Caco-2 (cell line): Measurements from ENCODE around the gene XIRP2. TPM values are rescaled to one million over a fixed set of nuclear protein-coding genes. Genes with fewer than 3 reads are reported as not detected.

Experiments used
- BruUV-seq: library from RNA; stranded (reverse); fragments of 400-500 nt; replicated peaks from 2 replicates; lab custom pipeline; 2021; lab: Mats Ljungman, UMichigan
- CTCF ChIA-PET: fragments of 300-600 bp; sonication (Branson Sonifier 250); formaldehyde crosslinking; loops from one replicate; lab custom pipeline; 2022; ENCODE audit warnings: antibody characterized with exemption; lab: Charles Lee
- POLR2A ChIA-PET: fragments of 300-600 bp; sonication (Branson Sonifier 250); formaldehyde crosslinking; loops from one replicate; lab custom pipeline; 2022; ENCODE audit warnings: antibody characterized with exemption; lab: Charles Lee
- DNase-seq, 2 experiments: peaks; one replicate each; pipeline versions ENCODE4 v3.0.0 to v3.0.0-alpha.2; 2020 to 2022
- H3K27me3 ChIP-seq: replicated peaks from 2 replicates; pipeline ENCODE4 v1.6.0; 2011; ENCODE audit warnings: low read length; ENCODE audit not compliant: control insufficient read depth, insufficient read depth
- H3K36me3 ChIP-seq: 2 replicates; pipeline ENCODE4 v1.5.1; 2011; ENCODE audit warnings: low read length; ENCODE audit not compliant: control insufficient read depth, insufficient read depth
- H3K4me1 ChIP-seq: fragments of 250-450 bp; sonication (Bioruptor Pico); 2 replicates; pipeline ENCODE4 v1.5.1; 2020; ENCODE audit warnings: mild to moderate bottlenecking
- H3K4me3 ChIP-seq: 2 replicates; pipeline ENCODE4 v1.5.1; 2011; ENCODE audit warnings: low read depth, mild to moderate bottlenecking, control low read depth, low read length
- H3K9me3 ChIP-seq: fragments of 250-450 bp; sonication (Bioruptor Pico); 2 replicates; pipeline ENCODE4 v1.5.1; 2020; ENCODE audit warnings: mild to moderate bottlenecking, moderate library complexity
- H3K27ac Mint-ChIP-seq: one replicate; pipeline ENCODE4 v1.8.0; 2022; ENCODE audit warnings: mixed read lengths; ENCODE audit not compliant: unreplicated experiment
- H3K27me3 Mint-ChIP-seq: one replicate; pipeline ENCODE4 v1.8.0; 2022; ENCODE audit warnings: mixed read lengths; ENCODE audit not compliant: insufficient read depth, unreplicated experiment
- H3K36me3 Mint-ChIP-seq: one replicate; pipeline ENCODE4 v1.8.0; 2022; ENCODE audit warnings: mild to moderate bottlenecking, mixed read lengths; ENCODE audit not compliant: insufficient read depth, unreplicated experiment
- H3K4me1 Mint-ChIP-seq: one replicate; pipeline ENCODE4 v1.8.0; 2022; ENCODE audit warnings: low read depth, mixed read lengths; ENCODE audit not compliant: unreplicated experiment
- H3K4me3 Mint-ChIP-seq: one replicate; pipeline ENCODE4 v1.8.0; 2022; ENCODE audit warnings: mild to moderate bottlenecking, moderate library complexity, mixed read lengths; ENCODE audit not compliant: unreplicated experiment
- H3K9me3 Mint-ChIP-seq: one replicate; pipeline ENCODE4 v1.8.0; 2022; ENCODE audit warnings: mixed read lengths; ENCODE audit not compliant: unreplicated experiment
- intact Hi-C: fragments of 100-400 bp; cut with micrococcal nuclease; formaldehyde crosslinking; loops from one replicate; pipeline ENCODE4 v1.10.0; 2022; ENCODE audit not compliant: unreplicated experiment
- total RNA-seq: library from RNA; stranded (reverse); gene quantifications from 2 replicates; pipeline ENCODE4 v1.2.3, GENCODE V29; 2022
- TF ChIP-seq, protein P1 (sequence below), 2 experiments: fragments of 200-600 bp in 1 of 2; IDR thresholded peaks; 1 replicate in 1 of 2; 2 replicates in 1 of 2; pipeline versions ENCODE4 v1.5.1 to v1.8.0; 2011 to 2022; ENCODE audit warnings: antibody characterized with exemption in 1 of 2, control low read depth in 1 of 2, inconsistent platforms in 1 of 2, low read depth in 1 of 2, low read length in 1 of 2, mild to moderate bottlenecking in 1 of 2, moderate library complexity in 1 of 2; ENCODE audit not compliant: insufficient read depth in 1 of 2, severe bottlenecking in 1 of 2, unreplicated experiment in 1 of 2

The XIRP2 gene
- total RNA-seq, 1 experiment from 2014 or later: not detected

GRCh38 chr2:166921261-166921896 lies 33.1 kb downstream of the XIRP2 start:
- intact Hi-C loops: no loop called here
- H3K27me3 ChIP-seq: no peaks in the 10 kb centered on the region
- BruUV-seq: no TSS peak
- H3K4me3 ChIP-seq: no peak overlapping the region
- Mint-ChIP-seq H3K27ac (no peak overlapping the region), H3K9me3 (no peaks in the 10 kb centered on the region), H3K4me1 (no peaks in the 10 kb centered on the region), H3K4me3 (no peak overlapping the region), H3K27me3 (no peaks in the 10 kb centered on the region), H3K36me3 (no peaks in the 10 kb centered on the region)
- no peaks in the 10 kb centered on the region for H3K36me3 ChIP-seq
- no peaks in the 10 kb centered on the region for H3K9me3 ChIP-seq
- no peak for DNase-seq
- TF ChIP-seq, protein P1, sequence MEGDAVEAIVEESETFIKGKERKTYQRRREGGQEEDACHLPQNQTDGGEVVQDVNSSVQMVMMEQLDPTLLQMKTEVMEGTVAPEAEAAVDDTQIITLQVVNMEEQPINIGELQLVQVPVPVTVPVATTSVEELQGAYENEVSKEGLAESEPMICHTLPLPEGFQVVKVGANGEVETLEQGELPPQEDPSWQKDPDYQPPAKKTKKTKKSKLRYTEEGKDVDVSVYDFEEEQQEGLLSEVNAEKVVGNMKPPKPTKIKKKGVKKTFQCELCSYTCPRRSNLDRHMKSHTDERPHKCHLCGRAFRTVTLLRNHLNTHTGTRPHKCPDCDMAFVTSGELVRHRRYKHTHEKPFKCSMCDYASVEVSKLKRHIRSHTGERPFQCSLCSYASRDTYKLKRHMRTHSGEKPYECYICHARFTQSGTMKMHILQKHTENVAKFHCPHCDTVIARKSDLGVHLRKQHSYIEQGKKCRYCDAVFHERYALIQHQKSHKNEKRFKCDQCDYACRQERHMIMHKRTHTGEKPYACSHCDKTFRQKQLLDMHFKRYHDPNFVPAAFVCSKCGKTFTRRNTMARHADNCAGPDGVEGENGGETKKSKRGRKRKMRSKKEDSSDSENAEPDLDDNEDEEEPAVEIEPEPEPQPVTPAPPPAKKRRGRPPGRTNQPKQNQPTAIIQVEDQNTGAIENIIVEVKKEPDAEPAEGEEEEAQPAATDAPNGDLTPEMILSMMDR (IDR thresholded peaks at IDR 0.05; ENCODE audit: insufficient read depth in 1 of 2, low read depth in 1 of 2, low read length in 1 of 2, severe bottlenecking in 1 of 2, unreplicated experiment in 1 of 2): no peak
- H3K4me1 ChIP-seq: no peaks in the 10 kb centered on the region
- ChIA-PET POLR2A (no interaction called here), CTCF (no interaction called here)

GRCh38 chr2:166924967-166925366 lies 36.7 kb downstream of the XIRP2 start:
- ChIA-PET POLR2A (no interaction called here), CTCF (no interaction called here)
- Mint-ChIP-seq H3K4me3 (no peak overlapping the region), H3K27me3 (no peaks in the 10 kb centered on the region), H3K9me3 (no peaks in the 10 kb centered on the region), H3K27ac (no peak overlapping the region), H3K4me1 (no peaks in the 10 kb centered on the region), H3K36me3 (no peaks in the 10 kb centered on the region)
- TF ChIP-seq, protein P1 (IDR thresholded peaks at IDR 0.05; ENCODE audit: insufficient read depth in 1 of 2, low read depth in 1 of 2, low read length in 1 of 2, severe bottlenecking in 1 of 2, unreplicated experiment in 1 of 2): no peak
- no peak for DNase-seq
- Histone ChIP-seq H3K9me3 (no peaks in the 10 kb centered on the region), H3K36me3 (no peaks in the 10 kb centered on the region), H3K4me1 (no peaks in the 10 kb centered on the region), H3K27me3 (no peaks in the 10 kb centered on the region), H3K4me3 (no peak overlapping the region)
- BruUV-seq: no TSS peak
- intact Hi-C loops: no loop called here

DNA sequence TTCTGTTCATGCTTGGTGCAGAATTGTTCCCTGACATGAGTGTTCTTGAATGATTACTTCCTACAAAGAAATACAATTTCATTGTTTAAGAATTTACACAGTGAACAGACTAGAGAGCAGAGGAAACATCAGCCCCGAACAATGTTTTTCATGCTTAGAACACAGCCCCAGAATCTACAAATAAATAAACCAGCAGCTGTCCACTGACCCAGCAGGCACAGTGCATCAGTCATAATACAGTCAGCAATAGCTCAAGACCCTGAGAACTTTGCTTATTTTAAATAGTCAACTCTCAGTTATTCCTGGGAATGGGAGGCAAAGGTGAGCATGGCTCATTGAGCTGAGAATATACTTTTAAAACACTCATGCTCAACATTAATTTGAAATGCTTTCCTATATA lies 38.4 kb downstream of the XIRP2 start:
- no peak for DNase-seq
- no peak overlapping the region for H3K4me3 Mint-ChIP-seq
- TF ChIP-seq, protein P1 (IDR thresholded peaks at IDR 0.05; ENCODE audit: insufficient read depth in 1 of 2, low read depth in 1 of 2, low read length in 1 of 2, severe bottlenecking in 1 of 2, unreplicated experiment in 1 of 2): no peak
- Histone ChIP-seq H3K36me3 (no peaks in the 10 kb centered on the region), H3K4me3 (no peak overlapping the region), H3K27me3 (no peaks in the 10 kb centered on the region), H3K9me3 (0 out of 2 replicates have a peak, but pooled peaks cover under 1% of the 10 kb centered on the region), H3K4me1 (no peaks in the 10 kb centered on the region)
- BruUV-seq: no TSS peak
- H3K9me3 Mint-ChIP-seq: no peaks in the 10 kb centered on the region
- intact Hi-C loops: no loop called here
- no peaks in the 10 kb centered on the region for H3K27me3 Mint-ChIP-seq
- H3K36me3 Mint-ChIP-seq: no peaks in the 10 kb centered on the region
- no peak overlapping the region for H3K27ac Mint-ChIP-seq
- ChIA-PET CTCF (no interaction called here), POLR2A (no interaction called here)
- H3K4me1 Mint-ChIP-seq: no peaks in the 10 kb centered on the region
